ENCODE results near the gene BMP10. TPM values are rescaled to one million over a fixed set of nuclear protein-coding genes. Genes with fewer than 3 reads are reported as not detected.

The BMP10 gene
- total RNA-seq, 2 experiments from 2014 or later: not detected

GRCh38 chr2:68828887-68829708, 42.1 kb downstream of the BMP10 start:
- no peak overlapping the region for H3K27ac ChIP-seq (ENCODE audit: low read depth, low read length, poor library complexity, severe bottlenecking)

DNA sequence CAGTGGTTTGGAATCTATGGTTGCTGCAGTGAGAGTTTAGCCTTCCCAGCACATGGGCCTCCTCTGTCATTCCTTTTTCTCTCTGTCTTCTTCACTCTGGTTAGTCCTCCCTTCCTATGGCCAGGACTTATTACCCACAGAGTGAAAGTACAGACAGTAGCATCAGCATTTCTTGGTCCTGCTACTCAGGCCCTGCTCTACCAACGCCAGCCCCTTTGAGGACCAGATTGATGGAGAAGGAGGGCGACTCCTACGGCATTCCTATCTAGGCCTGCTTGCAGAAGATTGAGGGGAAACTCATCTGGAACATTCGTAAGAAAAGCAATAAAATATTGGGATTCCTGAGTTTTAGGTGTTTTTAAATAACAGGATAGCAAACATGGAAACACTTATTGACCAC, 43.5 kb downstream of the BMP10 start:
- CTCF ChIA-PET (ENCODE audit: unreplicated experiment): no interaction called here
- H3K36me3 ChIP-seq (ENCODE audit: insufficient read depth, low read length): peaks cover 33% of the 10 kb centered on the region

More at GRCh38 chr2:68828887-68829708, 42.1 kb downstream of the BMP10 start:
- TF ChIP-seq, protein P1, sequence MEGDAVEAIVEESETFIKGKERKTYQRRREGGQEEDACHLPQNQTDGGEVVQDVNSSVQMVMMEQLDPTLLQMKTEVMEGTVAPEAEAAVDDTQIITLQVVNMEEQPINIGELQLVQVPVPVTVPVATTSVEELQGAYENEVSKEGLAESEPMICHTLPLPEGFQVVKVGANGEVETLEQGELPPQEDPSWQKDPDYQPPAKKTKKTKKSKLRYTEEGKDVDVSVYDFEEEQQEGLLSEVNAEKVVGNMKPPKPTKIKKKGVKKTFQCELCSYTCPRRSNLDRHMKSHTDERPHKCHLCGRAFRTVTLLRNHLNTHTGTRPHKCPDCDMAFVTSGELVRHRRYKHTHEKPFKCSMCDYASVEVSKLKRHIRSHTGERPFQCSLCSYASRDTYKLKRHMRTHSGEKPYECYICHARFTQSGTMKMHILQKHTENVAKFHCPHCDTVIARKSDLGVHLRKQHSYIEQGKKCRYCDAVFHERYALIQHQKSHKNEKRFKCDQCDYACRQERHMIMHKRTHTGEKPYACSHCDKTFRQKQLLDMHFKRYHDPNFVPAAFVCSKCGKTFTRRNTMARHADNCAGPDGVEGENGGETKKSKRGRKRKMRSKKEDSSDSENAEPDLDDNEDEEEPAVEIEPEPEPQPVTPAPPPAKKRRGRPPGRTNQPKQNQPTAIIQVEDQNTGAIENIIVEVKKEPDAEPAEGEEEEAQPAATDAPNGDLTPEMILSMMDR (conservative IDR thresholded peaks at IDR 0.05; ENCODE audit: low read length): no peak
- TF ChIP-seq EZH2phosphoT487 (IDR thresholded peaks at IDR 0.05; ENCODE audit: borderline replicate concordance, low read depth, low read length): no peak
- CTCF ChIA-PET (ENCODE audit: unreplicated experiment): interaction anchor here (0.6 to 0.9 kb wide), 2 partner anchors 13 to 65 kb away, joined by 3 to 4 read pairs; no protein-coding TSS in a partner anchor
- intact Hi-C loops (cut with micrococcal nuclease; ENCODE audit: unreplicated experiment): no loop called here
- POLR2A ChIA-PET: interaction anchor here (0.8 to 1.6 kb wide), 6 partner anchors 16 to 363 kb away, joined by 3 to 5 read pairs (median 4); partner anchors contain the start of gene FBXO48
- Histone ChIP-seq H3K9me2 (ENCODE audit: insufficient read depth, low read length) (no peaks in the 10 kb centered on the region), H3K4me1 (ENCODE audit: insufficient read depth, low read length, poor library complexity, severe bottlenecking) (peaks cover 35% of the 10 kb centered on the region), H3K36me3 (ENCODE audit: insufficient read depth, low read length) (peaks cover 19% of the 10 kb centered on the region), H3K4me3 (ENCODE audit: low read depth, low read length, poor library complexity, severe bottlenecking) (no peak overlapping the region), H4K20me1 (ENCODE audit: insufficient read depth, low read length) (no peaks in the 10 kb centered on the region), H3K79me2 (ENCODE audit: insufficient read depth, low read depth, low read length) (no peaks in the 10 kb centered on the region), H2AFZ (ENCODE audit: low read length) (no peak overlapping the region), H3K9me3 (ENCODE audit: low read length) (no peaks in the 10 kb centered on the region), H3K4me2 (ENCODE audit: low read length) (peak overlapping the region; percentile 44; the same call in 1 of the 2 replicates)
- DNase-seq (ENCODE audit: low spot score): peak; percentile 39
- no TSS peak for BruUV-seq (replicated peaks)

More for the DNA sequence above, 43.5 kb downstream of the BMP10 start:
- H3K4me3 ChIP-seq (ENCODE audit: low read depth, low read length, poor library complexity, severe bottlenecking): no peak overlapping the region
- no peak overlapping the region for H2AFZ ChIP-seq (ENCODE audit: low read length)
- no peak overlapping the region for H3K27ac ChIP-seq (ENCODE audit: low read depth, low read length, poor library complexity, severe bottlenecking)
- no peaks in the 10 kb centered on the region for H3K79me2 ChIP-seq (ENCODE audit: insufficient read depth, low read depth, low read length)
- intact Hi-C loops (cut with micrococcal nuclease; ENCODE audit: unreplicated experiment): no loop called here
- peaks cover 25% of the 10 kb centered on the region for H3K4me1 ChIP-seq (ENCODE audit: insufficient read depth, low read length, poor library complexity, severe bottlenecking)
- POLR2A ChIA-PET: interaction anchor here (0.8 kb wide), 1 partner anchor 41 kb away, joined by 3 read pairs; no protein-coding TSS in a partner anchor
- H4K20me1 ChIP-seq (ENCODE audit: insufficient read depth, low read length): no peaks in the 10 kb centered on the region
- TF ChIP-seq EZH2phosphoT487 (IDR thresholded peaks at IDR 0.05; ENCODE audit: borderline replicate concordance, low read depth, low read length): no peak
- TF ChIP-seq, protein P1 (conservative IDR thresholded peaks at IDR 0.05; ENCODE audit: low read length): no peak
- H3K4me2 ChIP-seq (ENCODE audit: low read length): no peak overlapping the region
- H3K9me2 ChIP-seq (ENCODE audit: insufficient read depth, low read length): no peaks in the 10 kb centered on the region
- BruUV-seq (replicated peaks): no TSS peak
- H3K9me3 ChIP-seq (ENCODE audit: low read length): no peaks in the 10 kb centered on the region
- no peak for DNase-seq (ENCODE audit: low spot score)

Measured in OCI-LY7 (cell line).